K562 (cell line): ENCODE data around the gene NDUFAF2. TPM values are rescaled to one million over a fixed set of nuclear protein-coding genes. Genes with fewer than 3 reads are reported as not detected.

Experiments
- ATAC-seq: fragments of 200-7000 bp; cut with Tn5 transposase; 3 replicates; pipeline ENCODE4 v1.9.1; 2020; ENCODE audit warnings: moderate library complexity
- BruUV-seq: library from RNA; stranded (reverse); fragments of 400-500 nt; replicated peaks from 2 replicates; lab custom pipeline; 2021; lab: Mats Ljungman, UMichigan
- CTCF ChIA-PET: fragments of 300-600 bp; formaldehyde crosslinking; extraction: SDS; loops from one replicate; lab custom pipeline; 2021; ENCODE audit warnings: low intra/inter-chr PET ratio; lab: Yijun Ruan, JAX
- POLR2A ChIA-PET: fragments of 300-600, 350-650 bp; sonication (Branson Sonifier 250); formaldehyde crosslinking; extraction: SDS; loops from one replicate; lab custom pipeline; 2021; ENCODE audit warnings: antibody characterized with exemption, inconsistent platforms; lab: Yijun Ruan, JAX
- DNase-seq, 4 experiments: peaks; one replicate each; pipeline versions ENCODE4 v3.0.0 to v3.0.0-alpha.2; 2011 to 2018; ENCODE audit warnings: low spot score in 3 of 4, mixed read lengths in 3 of 4; ENCODE audit errors: extremely low read depth in 1 of 4
- FAIRE-seq: peaks from 2 replicates; lab custom pipeline; 2011; peaks lifted over from hg19 to GRCh38; lab: Jason Lieb, UNC
- H2AFZ ChIP-seq: 2 replicates; pipeline ENCODE4 v1.6.0; 2011; ENCODE audit warnings: low read depth, low read length, control low read depth, inconsistent platforms
- H3K27ac ChIP-seq: fragments of 200-600 bp; 3 replicates; pipeline ENCODE4 v1.8.0; 2011; ENCODE audit warnings: low read depth, mild to moderate bottlenecking, control low read depth, inconsistent platforms, low read length, moderate library complexity, mixed read lengths; ENCODE audit errors: extremely low read depth
- H3K27me3 ChIP-seq, 2 experiments: fragments of 300-600 bp in 1 of 2; 2 replicates in 1 of 2; 3 replicates in 1 of 2; pipeline versions ENCODE4 v1.6.0 to v1.8.0; 2011; ENCODE audit warnings: inconsistent platforms in 2 of 2, low read length in 2 of 2, mild to moderate bottlenecking in 1 of 2, mixed read lengths in 1 of 2, moderate library complexity in 1 of 2; ENCODE audit not compliant: control insufficient read depth in 2 of 2, insufficient read depth in 2 of 2
- H3K36me3 ChIP-seq: fragments of 300-600 bp; 3 replicates; pipeline ENCODE4 v1.8.0; 2011; ENCODE audit warnings: mild to moderate bottlenecking, low read length, inconsistent platforms; ENCODE audit not compliant: control insufficient read depth, insufficient read depth
- H3K4me1 ChIP-seq, 2 experiments: fragments of 200-600 bp in 1 of 2; replicated peaks in 1 of 2; 2 replicates in 1 of 2; 3 replicates in 1 of 2; pipeline versions ENCODE4 v1.5.1 to v1.8.0; 2011; ENCODE audit warnings: inconsistent platforms in 2 of 2, low read length in 2 of 2, mild to moderate bottlenecking in 1 of 2, mixed read lengths in 1 of 2, moderate library complexity in 1 of 2; ENCODE audit not compliant: control insufficient read depth in 2 of 2, insufficient read depth in 2 of 2
- H3K4me2 ChIP-seq: 2 replicates; pipeline ENCODE4 v1.6.1; 2011; ENCODE audit warnings: low read length, control low read depth, inconsistent platforms, mixed read lengths; ENCODE audit not compliant: insufficient read depth
- H3K4me3 ChIP-seq: fragments of 200-600 bp; sonication (generic), shearing (Covaris generic); 2 replicates; pipeline ENCODE4 v1.5.1; 2016; ENCODE audit warnings: control low read depth, inconsistent platforms
- H3K79me2 ChIP-seq: fragments of 200-600 bp; 3 replicates; pipeline ENCODE4 v1.8.0; 2011; ENCODE audit warnings: low read length, inconsistent platforms; ENCODE audit not compliant: control insufficient read depth, insufficient read depth
- H3K9ac ChIP-seq, 2 experiments: 2 replicates each; pipeline versions ENCODE4 v1.6.0 to v1.6.1; 2011; ENCODE audit warnings: low read depth in 2 of 2, low read length in 2 of 2, control low read depth in 1 of 2, inconsistent platforms in 1 of 2, mild to moderate bottlenecking in 1 of 2, mixed read lengths in 1 of 2; ENCODE audit not compliant: insufficient read depth in 1 of 2
- H3K9me1 ChIP-seq: one replicate; pipeline ENCODE4 v1.6.0; 2011; ENCODE audit warnings: inconsistent platforms, mild to moderate bottlenecking, low read length, moderate library complexity; ENCODE audit not compliant: control insufficient read depth, insufficient read depth
- H3K9me3 ChIP-seq: replicated peaks from 2 replicates; pipeline ENCODE4 v1.5.1; 2011; ENCODE audit warnings: low read depth, low read length, inconsistent platforms; ENCODE audit not compliant: control insufficient read depth, insufficient read depth
- H4K20me1 ChIP-seq: replicated peaks from 2 replicates; pipeline ENCODE4 v1.6.1; 2011; ENCODE audit warnings: low read length, inconsistent platforms, mixed read lengths; ENCODE audit not compliant: control insufficient read depth, insufficient read depth
- AFF4 ChIP-seq: sonication (generic); formaldehyde crosslinking; IDR thresholded peaks from 2 replicates; pipeline ENCODE4 v1.8.0; 2023; ENCODE audit warnings: mild to moderate bottlenecking, missing genetic modification reagents
- ATF3 ChIP-seq, 2 experiments: fragments of 450-650 bp in 1 of 2; sonication (generic) in 1 of 2; formaldehyde crosslinking in 1 of 2; IDR thresholded peaks in 1 of 2; conservative IDR thresholded peaks in 1 of 2; 2 replicates each; pipeline versions ENCODE4 v1.6.1 to v1.8.1; 2016 to 2023; ENCODE audit warnings: mild to moderate bottlenecking in 2 of 2, moderate library complexity in 2 of 2, inconsistent platforms in 1 of 2, missing genetic modification reagents in 1 of 2
- DNMT1 ChIP-seq: fragments of 450-650 bp; IDR thresholded peaks from 2 replicates; pipeline ENCODE4 v1.6.1; 2016; ENCODE audit warnings: antibody characterized with exemption, mild to moderate bottlenecking
- KDM5B ChIP-seq: fragments of 200-600 bp; sonication (generic); IDR thresholded peaks from 2 replicates; pipeline ENCODE4 v1.6.1; 2012; ENCODE audit warnings: low read depth, mild to moderate bottlenecking, moderate library complexity, low read length, control low read depth, inconsistent platforms; ENCODE audit not compliant: insufficient replicate concordance
- SAFB ChIP-seq: fragments of 200-400 bp; formaldehyde crosslinking; IDR thresholded peaks from 2 replicates; pipeline ENCODE4 v1.6.1; 2017; ENCODE audit warnings: low read depth, low read length, borderline replicate concordance
- in situ Hi-C: fragments of 300-500 bp; cut with MboI; formaldehyde crosslinking; loops from 4 replicates; pipeline ENCODE4 v1.15.0; 2018; ENCODE audit warnings: inconsistent platforms, mixed read lengths
- intact Hi-C: fragments of 100-400 bp; cut with micrococcal nuclease; formaldehyde crosslinking; loops from 2 replicates; pipeline ENCODE4 v1.14.2; 2022
- polyA plus RNA-seq, 8 experiments: library from polyadenylated mRNA; depleted of rRNA in 4 of 8; stranded (reverse) in 5 of 8; unstranded in 3 of 8; fragments of >200 nt; fragmentation: Nextera tagmentation in 2 of 8; fragmentation: Illumina TruSeq in 1 of 8; extraction: Ambion mirVana in 2 of 8; extraction: Trizol in 1 of 8; gene quantifications; 2 replicates each; pipeline versions ENCODE4 v1.2.1 to v1.2.3, GENCODE V29; 2011 to 2014; ENCODE audit warnings: inconsistent platforms in 1 of 8, missing spikeins in 1 of 8
- total RNA-seq, 7 experiments: library from RNA; depleted of rRNA in 6 of 7; stranded (reverse); fragments of >200 nt in 6 of 7; fragmentation: Illumina TruSeq in 2 of 7; extraction: Trizol in 2 of 7; gene quantifications; 2 replicates each; pipeline versions ENCODE4 v1.2.1 to v1.2.3, GENCODE V29; 2011 to 2021; ENCODE audit warnings: low replicate concordance in 1 of 7
- TF ChIP-seq, protein P1 (sequence below): fragments of 450-650 bp; IDR thresholded peaks from 2 replicates; pipeline ENCODE4 v1.6.1; 2018; ENCODE audit not compliant: partially characterized antibody
- TF ChIP-seq, protein P2 (sequence below): fragments of 450-650 bp; formaldehyde crosslinking; IDR thresholded peaks from 2 replicates; pipeline ENCODE4 v1.4.0; 2022; ENCODE audit warnings: missing genetic modification characterization
- TF ChIP-seq, protein P3 (sequence below): sonication (generic); formaldehyde crosslinking; IDR thresholded peaks from 2 replicates; pipeline ENCODE4 v1.9.0; 2022; ENCODE audit warnings: mild to moderate bottlenecking, missing genetic modification reagents

The NDUFAF2 gene
- total and polyA plus RNA-seq, 9 of the 15 experiments (the other 6 are each of a cell fraction or from before 2014, with no cell fraction given): 56.0 to 155 (median 95.9) TPM

DNA sequence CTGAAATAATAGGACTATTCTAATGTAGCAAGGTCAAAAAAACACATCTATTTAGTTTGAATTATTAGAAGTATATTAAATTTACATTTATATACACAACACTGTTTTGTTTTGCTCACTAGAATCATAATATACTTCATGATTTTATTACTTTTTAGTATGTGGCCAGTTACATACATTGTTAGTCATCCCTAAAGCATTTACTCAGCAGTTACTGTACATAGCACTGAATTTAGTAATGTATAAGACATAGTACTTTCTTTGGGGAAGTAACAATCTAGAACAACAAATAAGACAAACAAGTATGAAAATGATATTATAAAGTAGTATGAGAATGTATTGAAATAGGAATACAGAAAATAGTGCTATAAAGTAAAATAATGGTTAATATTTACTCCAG lies 28.4 kb upstream of the NDUFAF2 start:
- no peaks in the 10 kb centered on the region for H4K20me1 ChIP-seq
- BruUV-seq: no TSS peak
- ATAC-seq (no peak), DNase-seq (no peak), FAIRE-seq (no peak)
- no peaks in the 10 kb centered on the region for H3K4me1 ChIP-seq
- no peak overlapping the region for H3K4me2 ChIP-seq
- TF ChIP-seq, protein P1, sequence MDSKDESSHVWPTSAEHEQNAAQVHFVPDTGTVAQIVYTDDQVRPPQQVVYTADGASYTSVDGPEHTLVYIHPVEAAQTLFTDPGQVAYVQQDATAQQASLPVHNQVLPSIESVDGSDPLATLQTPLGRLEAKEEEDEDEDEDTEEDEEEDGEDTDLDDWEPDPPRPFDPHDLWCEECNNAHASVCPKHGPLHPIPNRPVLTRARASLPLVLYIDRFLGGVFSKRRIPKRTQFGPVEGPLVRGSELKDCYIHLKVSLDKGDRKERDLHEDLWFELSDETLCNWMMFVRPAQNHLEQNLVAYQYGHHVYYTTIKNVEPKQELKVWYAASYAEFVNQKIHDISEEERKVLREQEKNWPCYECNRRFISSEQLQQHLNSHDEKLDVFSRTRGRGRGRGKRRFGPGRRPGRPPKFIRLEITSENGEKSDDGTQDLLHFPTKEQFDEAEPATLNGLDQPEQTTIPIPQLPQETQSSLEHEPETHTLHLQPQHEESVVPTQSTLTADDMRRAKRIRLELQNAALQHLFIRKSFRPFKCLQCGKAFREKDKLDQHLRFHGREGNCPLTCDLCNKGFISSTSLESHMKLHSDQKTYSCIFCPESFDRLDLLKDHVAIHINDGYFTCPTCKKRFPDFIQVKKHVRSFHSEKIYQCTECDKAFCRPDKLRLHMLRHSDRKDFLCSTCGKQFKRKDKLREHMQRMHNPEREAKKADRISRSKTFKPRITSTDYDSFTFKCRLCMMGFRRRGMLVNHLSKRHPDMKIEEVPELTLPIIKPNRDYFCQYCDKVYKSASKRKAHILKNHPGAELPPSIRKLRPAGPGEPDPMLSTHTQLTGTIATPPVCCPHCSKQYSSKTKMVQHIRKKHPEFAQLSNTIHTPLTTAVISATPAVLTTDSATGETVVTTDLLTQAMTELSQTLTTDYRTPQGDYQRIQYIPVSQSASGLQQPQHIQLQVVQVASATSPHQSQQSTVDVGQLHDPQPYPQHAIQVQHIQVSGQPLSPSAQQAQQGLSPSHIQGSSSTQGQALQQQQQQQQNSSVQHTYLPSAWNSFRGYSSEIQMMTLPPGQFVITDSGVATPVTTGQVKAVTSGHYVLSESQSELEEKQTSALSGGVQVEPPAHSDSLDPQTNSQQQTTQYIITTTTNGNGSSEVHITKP: no peak
- TF ChIP-seq, protein P2, sequence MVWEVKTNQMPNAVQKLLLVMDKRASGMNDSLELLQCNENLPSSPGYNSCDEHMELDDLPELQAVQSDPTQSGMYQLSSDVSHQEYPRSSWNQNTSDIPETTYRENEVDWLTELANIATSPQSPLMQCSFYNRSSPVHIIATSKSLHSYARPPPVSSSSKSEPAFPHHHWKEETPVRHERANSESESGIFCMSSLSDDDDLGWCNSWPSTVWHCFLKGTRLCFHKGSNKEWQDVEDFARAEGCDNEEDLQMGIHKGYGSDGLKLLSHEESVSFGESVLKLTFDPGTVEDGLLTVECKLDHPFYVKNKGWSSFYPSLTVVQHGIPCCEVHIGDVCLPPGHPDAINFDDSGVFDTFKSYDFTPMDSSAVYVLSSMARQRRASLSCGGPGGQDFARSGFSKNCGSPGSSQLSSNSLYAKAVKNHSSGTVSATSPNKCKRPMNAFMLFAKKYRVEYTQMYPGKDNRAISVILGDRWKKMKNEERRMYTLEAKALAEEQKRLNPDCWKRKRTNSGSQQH (CRISPR knock-in tag): no peak
- TF ChIP-seq DNMT1: no peak
- no peak for TF ChIP-seq SAFB
- TF ChIP-seq ATF3 (IDR thresholded peaks at IDR 0.05): no peak
- TF ChIP-seq ATF3 (CRISPR knock-in tag; conservative IDR thresholded peaks at IDR 0.05): no peak
- TF ChIP-seq, protein P3, sequence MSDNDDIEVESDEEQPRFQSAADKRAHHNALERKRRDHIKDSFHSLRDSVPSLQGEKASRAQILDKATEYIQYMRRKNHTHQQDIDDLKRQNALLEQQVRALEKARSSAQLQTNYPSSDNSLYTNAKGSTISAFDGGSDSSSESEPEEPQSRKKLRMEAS (CRISPR knock-in tag): no peak
- TF ChIP-seq AFF4 (CRISPR knock-in tag): no peak
- no peak for TF ChIP-seq KDM5B
- no peaks in the 10 kb centered on the region for H3K9me1 ChIP-seq
- intact Hi-C loops (no loop called here), in situ Hi-C loops (loop anchor here (25.0 kb wide), 1 partner anchor 1104 kb away; no protein-coding TSS in a partner anchor)
- no peaks in the 10 kb centered on the region for H3K27me3 ChIP-seq
- POLR2A ChIA-PET: no interaction called here
- CTCF ChIA-PET: no interaction called here
- no peak overlapping the region for H2AFZ ChIP-seq
- peaks cover 35% of the 10 kb centered on the region for H3K36me3 ChIP-seq
- no peaks in the 10 kb centered on the region for H3K79me2 ChIP-seq
- no peaks in the 10 kb centered on the region for H3K9me3 ChIP-seq
- no peak overlapping the region for H3K9ac ChIP-seq
- H3K27ac ChIP-seq: no peak overlapping the region
- no peak overlapping the region for H3K4me3 ChIP-seq
